NK-92 treated with Interleukin-12 subunit alpha and Interleukin-12 subunit beta, amount 100 ng/mL, for 24 hours (cell line): ENCODE data around the gene TSPAN16.

Experiments used
- DNase-seq: peaks from one replicate; lab custom pipeline; 2025; lab: John Stamatoyannopoulos, UW

The TSPAN16 gene, protein sequence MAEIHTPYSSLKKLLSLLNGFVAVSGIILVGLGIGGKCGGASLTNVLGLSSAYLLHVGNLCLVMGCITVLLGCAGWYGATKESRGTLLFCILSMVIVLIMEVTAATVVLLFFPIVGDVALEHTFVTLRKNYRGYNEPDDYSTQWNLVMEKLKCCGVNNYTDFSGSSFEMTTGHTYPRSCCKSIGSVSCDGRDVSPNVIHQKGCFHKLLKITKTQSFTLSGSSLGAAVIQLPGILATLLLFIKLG

DNA sequence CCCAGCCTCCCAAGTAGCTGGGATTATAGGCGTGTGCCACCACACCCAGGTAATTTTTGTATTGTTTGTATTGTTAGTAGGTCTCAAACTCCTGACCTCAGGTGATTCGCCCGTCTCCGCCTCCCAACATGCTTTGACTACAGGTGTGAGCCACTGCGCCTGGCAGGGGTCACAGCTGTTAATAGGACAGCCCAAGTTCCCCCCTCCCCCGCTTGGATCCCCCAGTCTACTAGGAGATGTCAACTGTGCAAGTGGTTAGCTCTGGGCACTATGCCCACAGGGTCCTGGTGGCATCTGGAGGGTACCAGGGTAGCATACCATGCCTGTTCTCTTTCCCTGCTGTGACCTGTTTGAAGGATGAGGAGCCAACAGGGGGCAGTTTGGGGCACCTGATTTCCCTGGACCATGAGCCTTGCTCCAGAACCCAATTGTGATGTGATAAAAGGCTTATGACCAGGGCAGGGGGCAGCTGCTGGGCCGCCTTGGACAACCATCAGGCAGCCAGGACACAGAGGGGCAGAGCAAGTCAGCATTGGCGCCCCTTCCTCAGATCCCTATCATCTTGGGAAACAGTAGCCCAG lies at the start of gene TSPAN16:
TSS of gene TSPAN16 (plus strand) at position 496 of the 581 bp plus-strand sequence. CDS start 138 bp downstream, outside the sequence.
- DNase-seq: no peak

DNA sequence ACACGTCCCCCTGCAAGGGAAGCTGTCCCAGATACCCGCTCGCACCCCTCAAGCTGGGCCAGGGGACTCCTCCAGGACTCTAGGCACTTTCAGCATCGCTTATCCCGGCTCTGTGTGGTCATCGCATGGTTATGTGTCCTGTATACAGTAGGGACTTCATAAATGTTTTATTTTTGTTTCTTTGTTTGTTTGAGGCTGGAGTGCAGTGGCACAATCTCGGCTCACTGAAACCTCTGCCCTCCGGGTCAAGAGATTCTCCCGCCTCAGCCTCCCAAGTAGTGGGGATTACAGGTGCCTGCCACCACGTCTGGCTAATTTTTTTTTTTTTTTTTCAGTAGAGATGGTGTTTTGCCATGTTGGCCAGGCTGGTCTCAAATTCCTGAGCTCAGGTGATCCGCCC lies 49.0 kb upstream of the TSPAN16 start:
- no peak for DNase-seq

DNA sequence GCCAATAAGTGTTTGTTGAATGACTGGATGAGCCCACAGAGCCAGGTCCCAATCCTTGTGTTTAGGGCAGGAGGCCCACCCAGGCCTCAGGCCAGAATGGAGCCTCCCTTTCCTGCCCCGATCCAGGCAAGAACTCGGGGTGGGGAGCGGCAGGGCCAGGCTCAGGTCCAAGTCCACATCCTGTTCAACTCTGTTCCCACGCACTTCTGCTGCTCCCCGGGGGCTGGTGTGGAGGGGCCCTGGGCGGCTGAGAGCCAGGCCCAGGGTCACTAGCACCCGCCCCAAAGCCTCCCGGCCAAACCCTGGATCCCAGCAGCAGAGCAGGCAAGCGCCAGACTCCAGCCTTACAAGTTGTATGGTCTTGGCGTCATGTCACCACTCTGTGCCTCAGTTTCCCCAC lies 48.6 kb upstream of the TSPAN16 start:
- DNase-seq: no peak

DNA sequence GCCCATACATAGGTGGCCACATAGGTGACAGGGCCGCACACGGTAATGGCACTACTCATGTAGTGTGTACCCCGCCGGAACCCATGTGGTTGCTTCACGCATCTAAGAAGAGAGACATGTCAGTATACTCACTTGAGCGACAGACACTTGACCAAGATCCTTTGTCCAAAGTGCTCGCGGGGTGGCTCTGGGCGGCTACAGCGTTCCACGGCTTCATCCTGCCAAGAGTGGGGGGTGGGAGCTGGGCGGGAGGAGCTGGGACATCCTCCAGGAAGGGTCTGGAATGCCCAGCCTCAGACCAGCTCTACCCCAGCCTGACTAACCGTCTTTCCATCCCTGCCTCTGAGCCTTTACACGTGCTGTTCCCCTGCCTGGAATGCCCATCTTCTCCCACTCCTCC lies 48.0 kb upstream of the TSPAN16 start:
- DNase-seq: no peak

DNA sequence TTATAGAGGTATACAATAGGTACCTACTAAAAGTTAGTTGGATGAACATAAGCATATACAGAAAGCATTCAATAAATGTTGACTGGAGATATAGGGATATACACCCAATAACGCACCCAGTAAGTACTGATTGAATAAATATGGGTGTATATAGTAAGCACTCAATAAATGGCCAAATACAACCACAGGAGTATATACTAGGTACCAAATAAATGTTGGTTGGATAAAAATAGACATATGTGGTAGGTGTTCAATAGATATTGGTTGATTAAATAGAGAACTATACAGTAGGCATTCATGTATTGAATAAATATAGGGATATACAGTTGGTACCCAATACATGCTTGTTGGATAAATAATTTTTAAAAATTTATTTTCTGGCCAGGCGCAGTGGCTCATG lies 47.1 kb upstream of the TSPAN16 start:
- DNase-seq: no peak

DNA sequence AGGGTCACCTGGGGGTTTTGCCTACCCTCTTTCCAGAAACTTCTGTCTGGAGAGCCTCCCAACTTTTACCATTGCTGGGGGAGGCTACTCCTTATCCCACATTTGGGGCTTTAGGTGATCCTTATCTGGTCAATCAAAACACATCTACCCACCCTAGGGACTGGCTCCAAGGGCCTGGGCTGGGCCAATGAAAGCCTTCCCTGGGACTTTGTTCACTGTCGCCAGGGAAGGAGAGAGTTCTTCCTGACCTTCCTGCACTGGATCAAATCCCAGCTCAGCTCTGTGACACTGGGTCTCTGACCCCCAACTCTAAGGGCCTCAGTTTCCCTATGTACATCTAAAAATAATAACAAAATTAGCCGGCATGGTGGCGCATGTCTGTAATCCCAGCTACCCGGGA lies 44.7 kb upstream of the TSPAN16 start:
- DNase-seq: no peak

DNA sequence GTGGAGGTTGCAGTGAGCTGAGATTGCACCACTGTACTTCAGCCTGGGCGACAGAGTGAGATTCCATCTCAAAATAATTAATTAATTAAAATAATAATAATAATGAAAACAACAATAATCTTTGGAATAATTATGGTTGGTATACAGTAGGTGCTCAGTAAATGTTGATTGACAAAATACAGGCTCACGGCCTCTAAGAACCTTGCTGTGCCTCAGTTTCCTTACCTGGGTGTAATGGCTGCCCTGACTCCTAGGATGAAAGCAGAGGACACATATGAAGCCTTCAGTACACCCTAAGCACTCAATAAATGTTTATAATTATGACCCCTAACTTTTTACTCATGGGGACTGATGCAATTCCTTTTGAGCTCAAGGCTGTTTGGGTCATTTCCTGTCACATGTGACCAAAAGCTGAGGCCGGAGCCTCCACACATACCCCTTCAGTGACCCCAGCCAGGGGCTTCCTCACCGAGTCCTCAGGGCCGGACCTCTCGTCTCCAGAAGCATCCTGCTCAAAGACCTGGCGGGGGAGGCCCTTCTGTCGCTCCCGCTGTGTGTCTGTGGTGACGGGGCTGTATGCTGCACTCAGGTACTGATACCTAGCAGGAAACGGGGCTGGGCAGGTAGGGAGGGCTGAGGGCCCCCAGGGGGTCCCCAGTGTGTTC lies 44.2 kb upstream of the TSPAN16 start:
- DNase-seq: no peak

DNA sequence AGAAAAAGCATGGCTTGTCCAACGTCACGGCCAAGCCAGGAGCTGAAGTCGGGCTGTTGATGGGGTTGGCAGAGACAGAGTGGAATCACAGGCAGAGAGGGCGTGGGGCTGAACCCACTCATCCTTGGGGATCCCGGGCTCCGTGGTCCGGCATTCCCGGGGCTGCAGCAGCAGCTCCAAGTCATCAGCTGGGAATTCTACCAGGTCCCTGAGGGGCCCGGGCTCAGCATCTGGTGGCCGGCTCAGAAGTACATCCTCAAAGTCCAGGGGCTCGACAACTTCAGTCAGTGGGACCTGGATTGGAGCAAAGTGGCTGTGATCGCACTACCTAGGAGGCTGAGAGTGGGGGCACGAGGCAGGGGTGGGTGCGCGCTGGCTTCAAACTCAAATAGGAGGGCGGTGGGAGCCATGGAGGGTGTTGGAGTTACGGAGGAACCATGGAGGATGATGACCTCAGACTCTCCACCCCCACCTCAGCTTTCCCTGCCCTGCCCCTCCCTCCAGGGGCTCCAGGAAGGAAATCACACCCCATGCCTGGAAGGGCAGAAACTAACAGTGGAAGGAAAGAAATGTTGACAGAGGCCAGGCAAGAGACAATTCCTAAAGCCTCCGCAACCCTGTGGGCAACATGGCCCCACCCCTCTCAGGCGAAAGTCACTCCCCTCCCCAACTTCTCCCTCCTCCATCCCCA lies 43.1 kb upstream of the TSPAN16 start:
- DNase-seq: no peak

DNA sequence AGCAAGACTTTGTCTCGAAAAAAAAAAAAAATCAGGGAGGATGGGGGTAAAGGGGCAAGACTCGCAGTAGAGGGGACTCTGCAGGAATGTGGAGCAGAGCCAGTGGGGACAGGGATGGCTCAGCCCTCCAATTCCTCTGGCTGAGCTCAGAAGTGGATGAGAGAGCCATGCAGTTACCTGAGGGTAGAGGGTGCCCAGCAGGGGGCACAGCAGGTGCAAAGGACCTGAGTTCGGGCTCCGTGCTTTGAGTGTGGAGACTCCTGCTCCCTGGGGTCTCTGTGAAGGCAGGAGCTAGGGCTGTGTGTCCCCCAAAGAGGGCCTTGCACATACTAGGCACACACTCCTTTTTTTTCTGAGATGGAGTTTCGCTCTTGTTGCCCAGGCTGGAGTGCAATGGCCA lies 41.3 kb upstream of the TSPAN16 start:
- no peak for DNase-seq

DNA sequence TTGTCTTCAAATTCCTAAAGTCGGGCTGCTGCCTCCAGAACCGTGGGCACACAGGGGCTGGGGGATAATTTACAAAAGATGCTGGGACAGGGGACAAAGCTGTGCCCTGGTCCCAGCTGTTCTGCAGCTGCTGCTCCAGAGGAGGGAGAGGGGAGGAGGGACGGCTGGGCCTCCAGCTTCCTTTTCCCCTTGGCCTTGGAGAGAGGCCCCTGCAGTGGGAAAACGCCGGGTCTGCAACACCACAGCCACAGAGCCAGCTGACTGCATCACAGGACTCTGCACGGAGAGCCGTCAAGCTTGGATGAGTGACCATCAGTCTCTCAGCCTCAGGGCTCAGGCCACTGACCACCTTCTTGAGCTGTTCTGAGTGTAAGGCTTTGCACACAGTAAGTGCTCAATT lies 39.8 kb upstream of the TSPAN16 start:
- DNase-seq: no peak

DNA sequence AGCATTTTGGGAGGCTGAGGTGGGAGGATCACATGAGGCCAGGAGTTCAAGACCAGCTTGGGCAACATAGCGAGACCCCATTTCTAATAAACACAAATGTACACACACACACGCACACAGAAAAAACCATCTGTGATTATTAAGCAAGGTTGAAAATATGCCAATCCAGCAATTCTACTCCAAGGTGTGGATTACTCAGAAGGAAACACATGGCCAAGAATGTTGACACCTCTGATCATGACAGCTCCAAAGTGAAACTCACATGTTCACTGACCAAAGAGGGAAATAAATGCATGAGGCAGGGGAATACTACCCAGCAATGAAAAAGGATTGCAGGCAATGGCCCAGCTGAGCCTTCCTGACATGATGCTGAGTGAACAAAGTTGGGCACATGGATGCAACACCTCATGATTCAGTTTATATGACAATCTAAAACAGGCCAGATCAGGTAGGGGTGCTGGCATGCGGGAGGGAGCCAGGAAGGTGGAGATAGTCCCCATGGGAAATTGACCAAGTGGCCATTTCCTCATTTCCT lies 38.0 kb upstream of the TSPAN16 start:
- no peak for DNase-seq

DNA sequence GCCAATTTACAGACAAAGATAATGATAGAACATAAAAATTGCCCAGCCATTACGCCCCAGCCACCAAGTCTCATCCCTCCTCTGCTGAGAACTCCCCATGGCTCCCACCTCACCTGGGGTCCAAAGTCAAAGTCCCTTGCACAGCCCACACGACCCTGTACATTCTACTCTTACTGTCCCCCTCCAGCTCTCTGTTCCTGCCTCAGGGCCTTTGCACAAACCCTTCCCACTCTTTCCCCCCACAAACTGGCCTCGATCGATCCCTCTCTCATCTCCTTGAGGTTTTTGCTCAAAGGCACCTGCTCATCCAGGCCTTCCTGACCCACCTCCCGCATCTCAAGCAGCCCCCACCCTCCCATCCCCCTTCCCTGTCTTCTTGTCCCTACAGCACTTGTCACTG lies 35.0 kb upstream of the TSPAN16 start:
- no peak for DNase-seq

DNA sequence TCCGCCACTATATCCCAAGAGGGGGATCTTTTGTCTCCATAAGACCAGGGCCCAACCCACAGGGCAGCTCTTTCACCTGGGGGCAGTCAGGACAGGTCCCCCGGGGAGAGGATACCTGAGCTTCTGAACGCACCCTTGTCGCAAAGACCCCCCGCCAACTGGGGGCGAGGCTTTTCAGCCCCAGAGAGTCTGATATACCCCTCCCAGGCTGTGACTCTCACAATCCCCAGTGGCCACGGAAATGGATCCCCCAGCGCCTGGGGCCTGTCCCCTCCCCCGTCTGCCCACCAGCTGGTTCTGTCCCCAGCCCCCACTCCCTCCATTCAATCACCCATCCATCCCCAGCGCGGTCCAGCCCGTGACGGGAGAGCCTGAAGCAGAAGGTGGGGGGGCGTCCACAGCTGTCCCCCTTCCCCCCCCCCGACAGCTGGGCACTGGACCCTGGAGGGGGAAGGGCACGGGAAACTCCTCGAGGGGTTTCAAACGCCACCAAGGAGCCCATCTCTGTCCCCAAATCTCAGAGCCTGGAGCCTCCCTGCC lies 34.5 kb upstream of the TSPAN16 start:
- no peak for DNase-seq

DNA sequence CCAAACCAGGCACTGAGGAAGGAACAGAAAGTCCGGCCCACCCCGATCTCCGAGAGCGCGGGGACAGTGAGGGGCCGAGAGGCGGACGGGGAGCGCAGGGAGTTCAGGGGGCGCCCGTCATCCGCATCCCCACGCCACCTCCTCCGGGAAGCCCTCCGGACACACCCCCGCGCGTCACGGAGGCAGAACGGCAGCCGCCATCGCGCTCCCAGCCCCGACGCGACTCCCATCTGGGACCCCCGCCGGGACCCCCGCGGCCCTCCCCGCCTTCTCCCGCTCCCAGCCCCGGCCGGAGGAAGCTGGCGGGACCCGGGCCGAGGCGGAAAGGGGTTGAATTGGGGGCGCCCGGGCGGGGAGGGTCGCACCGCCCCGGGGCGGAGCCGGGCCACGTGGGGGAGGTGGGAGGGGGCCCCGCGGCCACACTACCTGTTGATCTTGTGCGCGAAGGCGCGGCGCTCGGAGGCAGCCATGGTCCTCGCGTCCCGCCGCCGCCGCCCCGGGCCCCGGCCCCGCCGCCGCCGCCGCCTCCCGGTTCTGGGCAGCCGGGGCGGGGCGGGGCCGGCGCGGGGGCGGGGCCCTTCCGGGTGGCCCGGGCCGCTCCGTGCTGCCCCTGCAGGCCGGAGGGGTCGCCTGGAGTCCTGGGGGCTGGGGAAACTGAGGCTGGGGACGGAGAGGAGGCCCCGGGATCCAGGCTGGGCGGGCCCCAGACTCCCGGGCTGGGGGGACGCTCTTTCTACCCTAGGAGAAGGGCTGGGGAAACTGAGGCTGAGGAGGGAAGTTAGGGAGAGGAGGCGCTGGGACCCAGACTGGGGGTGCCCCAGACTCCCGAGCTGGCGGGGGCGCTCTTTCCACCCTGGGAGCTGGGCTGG lies 33.8 kb upstream of the TSPAN16 start, which contains the start of gene DOCK6:
TSS of gene DOCK6 (minus strand) at position 554 of the 869 bp plus-strand sequence. CDS start at position 470, 84 bp downstream.
- DNase-seq: no peak

DNA sequence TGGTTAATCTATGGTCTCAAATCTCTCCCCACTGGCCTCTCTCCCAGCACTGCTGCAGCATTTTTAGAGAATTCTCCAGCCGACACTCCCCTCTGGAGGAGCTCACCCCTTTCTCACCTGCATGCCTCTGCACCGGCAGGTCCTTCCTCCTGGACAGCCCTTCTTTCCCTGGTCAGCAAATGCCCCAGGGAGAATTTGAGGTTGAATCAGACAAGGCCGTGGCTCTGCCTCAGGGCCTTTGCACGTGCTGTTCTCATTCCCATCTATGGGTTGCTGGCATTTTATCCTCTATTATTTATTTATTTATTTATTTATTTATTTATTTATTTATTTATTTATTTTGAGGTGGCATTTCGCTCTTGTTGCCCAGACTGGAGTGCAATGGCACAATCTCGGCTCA lies 32.2 kb upstream of the TSPAN16 start:
- DNase-seq: no peak

DNA sequence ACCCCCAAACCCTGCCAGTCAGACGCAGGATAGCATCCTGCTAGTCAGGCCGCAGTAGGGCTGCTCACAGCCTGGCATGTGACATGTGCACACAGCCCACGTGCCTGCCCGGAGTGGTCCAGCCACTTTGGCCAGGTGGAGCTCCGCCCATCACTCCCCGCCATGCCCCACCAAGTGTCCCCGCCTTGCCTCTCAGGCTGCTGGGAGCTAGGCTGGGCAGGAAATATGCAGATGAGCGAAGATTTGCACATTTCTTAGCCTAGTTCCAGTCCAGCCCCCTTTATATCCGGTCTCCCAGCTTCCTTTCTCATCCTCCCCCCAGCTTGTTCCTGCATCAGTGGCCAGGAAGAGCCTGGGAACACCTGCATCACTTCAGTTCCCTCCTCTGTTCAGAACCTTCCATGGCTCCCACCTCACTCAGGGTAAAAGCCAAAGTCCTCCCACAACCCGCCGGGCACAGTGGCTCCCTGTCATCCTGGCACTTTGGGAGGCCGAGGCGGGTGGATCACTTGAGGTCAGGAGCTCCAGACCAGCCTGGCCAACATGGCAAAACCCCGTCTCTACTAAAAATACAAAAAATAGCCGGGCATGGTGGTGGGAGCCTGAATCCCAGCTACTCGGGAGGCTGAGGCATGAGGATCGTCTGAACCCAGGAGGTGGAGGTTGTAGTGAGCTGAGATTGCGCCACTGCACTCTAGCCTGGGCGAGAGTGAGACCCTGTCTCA lies 31.3 kb upstream of the TSPAN16 start:
- DNase-seq: no peak

DNA sequence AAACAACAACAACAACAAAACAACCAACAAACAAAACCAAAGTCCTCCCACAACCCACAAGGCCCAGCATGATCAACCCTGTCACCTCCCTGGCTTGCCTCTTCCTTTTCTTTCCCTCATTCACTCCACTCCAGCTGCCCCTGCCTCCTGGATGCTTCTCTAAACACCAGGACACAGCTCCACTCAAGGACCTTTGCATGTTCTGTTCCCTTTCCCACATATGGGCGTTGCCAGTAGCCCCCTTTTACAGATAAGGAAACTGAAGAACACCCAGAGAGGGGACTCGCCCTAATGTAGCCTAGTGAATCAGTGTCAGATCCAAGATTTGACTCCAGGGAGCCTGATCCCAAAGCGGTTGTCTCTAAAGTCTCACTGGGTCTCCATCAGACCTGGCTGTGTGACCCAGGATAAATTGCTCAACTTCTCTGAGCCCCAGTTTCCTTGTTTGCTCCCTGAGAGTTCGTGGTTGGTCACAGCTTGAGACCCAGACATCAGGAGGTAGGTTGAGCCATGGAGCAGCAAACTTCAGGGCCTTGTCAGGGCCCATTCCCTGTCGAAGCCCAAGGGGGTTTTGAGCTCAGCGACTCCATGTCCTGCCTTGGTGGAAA lies 30.7 kb upstream of the TSPAN16 start:
- no peak for DNase-seq

DNA sequence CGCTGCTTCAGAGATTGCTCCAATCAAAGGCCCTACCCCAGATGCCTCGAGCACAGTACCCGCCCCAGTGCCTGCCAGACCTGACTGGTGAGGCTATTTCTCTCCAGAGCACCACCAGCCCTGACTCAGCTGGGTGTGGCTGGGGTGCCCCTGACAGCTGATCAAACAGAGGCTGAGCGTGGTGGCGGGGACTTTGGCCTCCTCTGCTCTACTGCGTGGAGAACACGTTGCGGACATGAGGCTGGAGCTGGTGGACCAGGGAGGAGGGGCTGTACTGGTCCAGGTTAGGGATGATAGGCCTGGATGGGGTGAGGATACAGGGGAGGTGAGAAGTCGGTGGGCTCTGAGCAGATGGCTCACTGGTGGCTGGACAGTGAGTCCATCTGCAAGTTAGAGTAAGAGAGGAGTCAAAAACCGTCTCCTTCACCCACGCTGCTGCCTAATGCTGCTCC lies 30.1 kb upstream of the TSPAN16 start:
- no peak for DNase-seq

DNA sequence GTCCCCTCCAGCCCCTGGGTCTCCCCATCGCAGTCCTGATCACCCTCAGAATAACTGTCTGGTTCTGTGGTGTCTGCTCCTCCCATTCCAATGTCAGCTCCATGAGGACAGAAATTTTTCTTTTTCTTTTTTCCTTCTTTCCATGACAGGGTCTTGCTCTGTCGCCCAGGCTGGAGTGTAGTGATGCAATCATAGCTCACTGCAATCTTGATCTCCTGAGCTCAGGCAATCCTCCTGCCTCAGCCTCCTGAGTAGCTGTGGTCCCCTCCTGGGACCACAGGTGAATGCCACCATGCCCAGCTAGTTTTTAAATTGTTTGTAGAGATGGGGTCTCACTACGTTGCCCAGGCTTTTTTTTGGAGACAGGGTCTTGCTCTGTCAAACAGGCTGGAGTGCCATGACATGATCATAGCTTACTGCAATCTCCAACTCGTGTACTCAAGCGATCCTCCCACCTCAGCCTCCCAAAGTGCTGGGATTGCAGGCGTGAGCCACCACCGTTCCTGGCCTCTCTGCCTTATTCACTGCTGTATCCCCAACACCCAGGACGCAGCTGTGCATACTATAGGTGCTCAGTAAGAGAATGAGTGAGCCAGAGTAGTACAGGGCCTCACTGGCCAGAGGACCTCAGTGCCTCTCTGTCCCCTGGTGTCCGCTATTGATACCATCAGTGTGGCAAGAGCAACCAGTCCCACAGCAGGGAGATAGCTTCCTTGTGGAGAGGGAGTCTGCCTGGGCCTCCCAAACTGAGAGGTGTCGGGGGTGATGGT lies 28.5 kb upstream of the TSPAN16 start:
- no peak for DNase-seq
